ENCODE measurements around the gene CLEC9A.

- no peak for TF ChIP-seq EZH2 (IDR thresholded peaks at IDR 0.05; ENCODE audit: insufficient read depth, poor library complexity, severe bottlenecking)
- TF ChIP-seq EZH2phosphoT487 (IDR thresholded peaks at IDR 0.05; ENCODE audit: insufficient read depth, low read depth), result no peak
Observed at GRCh38 chr12:9992296-9992695, 38.2 kb upstream of the CLEC9A start.

Measured in GM23248 (cell line).